ENCODE results near the gene CYB561D2. TPM values are rescaled to one million over a fixed set of nuclear protein-coding genes. Genes with fewer than 3 reads are reported as not detected.

CYB561D2 gene
- polyA plus RNA-seq, 1 donor from 2014 or later: 21.2 TPM

- Histone ChIP-seq H3K9ac (ENCODE audit: low read length) (no peak overlapping the region), H3K27ac (ENCODE audit: low read length) (no peak overlapping the region), H3F3A (ENCODE audit: insufficient read depth, low read length, poor library complexity, severe bottlenecking) (no peaks in the 10 kb centered on the region), H3K4me2 (ENCODE audit: low read length) (no peak overlapping the region), H3K27me3 (ENCODE audit: insufficient read depth, low read depth, low read length) (no peaks in the 10 kb centered on the region), H3K9me2 (ENCODE audit: insufficient read depth, low read length) (no peaks in the 10 kb centered on the region), H2AFZ (ENCODE audit: low read depth, low read length) (no peak overlapping the region), H4K20me1 (ENCODE audit: insufficient read depth) (no peaks in the 10 kb centered on the region), H3K36me3 (ENCODE audit: insufficient read depth, low read length) (no peaks in the 10 kb centered on the region), H3K4me3 (ENCODE audit: low read length) (no peak overlapping the region), H3K9me3 (ENCODE audit: low read length) (no peaks in the 10 kb centered on the region), H3K79me2 (replicated peaks; ENCODE audit: insufficient read depth, low read length) (no peaks in the 10 kb centered on the region)
- TF ChIP-seq CTCF (IDR thresholded peaks at IDR 0.05; ENCODE audit: poor library complexity, severe bottlenecking) (no peak), REST (IDR thresholded peaks at IDR 0.05; ENCODE audit: borderline replicate concordance) (no peak), POLR2AphosphoS5 (IDR thresholded peaks at IDR 0.05) (no peak), EZH2 (IDR thresholded peaks at IDR 0.05; ENCODE audit: borderline replicate concordance, insufficient read depth, low read length, poor library complexity, severe bottlenecking) (no peak), RAD21 (conservative IDR thresholded peaks at IDR 0.05) (no peak), MXI1 (conservative IDR thresholded peaks at IDR 0.05; ENCODE audit: poor library complexity, severe bottlenecking) (no peak), TAF1 (IDR thresholded peaks at IDR 0.05; ENCODE audit: low read depth) (no peak), EP300 (conservative IDR thresholded peaks at IDR 0.05; ENCODE audit: poor library complexity, severe bottlenecking) (no peak), SMC3 (conservative IDR thresholded peaks at IDR 0.05; ENCODE audit: poor library complexity) (no peak)
Observed at GRCh38 chr3:50385754-50386153, 35.1 kb downstream of the CYB561D2 start.

- Histone ChIP-seq H3K27me3 (ENCODE audit: insufficient read depth, low read depth, low read length) (no peaks in the 10 kb centered on the region), H2AFZ (ENCODE audit: low read depth, low read length) (no peak overlapping the region), H3F3A (ENCODE audit: insufficient read depth, low read length, poor library complexity, severe bottlenecking) (no peaks in the 10 kb centered on the region), H3K79me2 (replicated peaks; ENCODE audit: insufficient read depth, low read length) (no peaks in the 10 kb centered on the region), H3K4me2 (ENCODE audit: low read length) (no peak overlapping the region), H3K36me3 (ENCODE audit: insufficient read depth, low read length) (no peaks in the 10 kb centered on the region), H3K9me2 (ENCODE audit: insufficient read depth, low read length) (no peaks in the 10 kb centered on the region), H3K4me3 (ENCODE audit: low read length) (no peak overlapping the region), H4K20me1 (ENCODE audit: insufficient read depth) (no peaks in the 10 kb centered on the region), H3K9me3 (ENCODE audit: low read length) (no peaks in the 10 kb centered on the region), H3K9ac (ENCODE audit: low read length) (no peak overlapping the region), H3K27ac (ENCODE audit: low read length) (no peak overlapping the region)
- peak; percentile 34 for TF ChIP-seq CTCF (IDR thresholded peaks at IDR 0.05; ENCODE audit: poor library complexity, severe bottlenecking)
- TF ChIP-seq RAD21 (conservative IDR thresholded peaks at IDR 0.05): no peak
- TF ChIP-seq EP300 (conservative IDR thresholded peaks at IDR 0.05; ENCODE audit: poor library complexity, severe bottlenecking): no peak
- no peak for TF ChIP-seq EZH2 (IDR thresholded peaks at IDR 0.05; ENCODE audit: borderline replicate concordance, insufficient read depth, low read length, poor library complexity, severe bottlenecking)
- TF ChIP-seq SMC3 (conservative IDR thresholded peaks at IDR 0.05; ENCODE audit: poor library complexity): peak; percentile 25
Observed at GRCh38 chr3:50388016-50388719, 37.5 kb downstream of the CYB561D2 start.

Data from neural cell (in vitro differentiated cells).